CD4-positive, alpha-beta memory T cell (primary cell): ENCODE measurements around the gene SCFD1. TPM values are rescaled to one million over a fixed set of nuclear protein-coding genes. Genes with fewer than 3 reads are reported as not detected.
A peak's percentile ranks its signal among the peaks of the same experiment; 100 is the strongest.

Experiments
- CTCF ChIA-PET: fragments of 350-600 bp; sonication (Branson Sonifier 250); formaldehyde crosslinking; loops from one replicate; lab custom pipeline; 2021; ENCODE audit warnings: inconsistent platforms; ENCODE audit not compliant: partially characterized antibody; lab: Charles Lee
- POLR2A ChIA-PET: fragments of 350-600 bp; sonication (Branson Sonifier 250); formaldehyde crosslinking; loops from one replicate; lab custom pipeline; 2021; ENCODE audit not compliant: partially characterized antibody; lab: Charles Lee
- DNase-seq, 5 donors: peaks; one replicate each; pipeline versions ENCODE4 v3.0.0 to v3.0.0-alpha.2; 2020 to 2022; ENCODE audit warnings: mixed read lengths in 1 of 5
- H3K27ac ChIP-seq: one replicate; pipeline ENCODE4 v1.7.0; 2013; ENCODE audit warnings: low read depth, low read length
- H3K27me3 ChIP-seq: 2 replicates; pipeline ENCODE4 v1.7.0; 2013; ENCODE audit warnings: mild to moderate bottlenecking, low read length, moderate library complexity; ENCODE audit not compliant: insufficient read depth
- H3K36me3 ChIP-seq: 2 replicates; pipeline ENCODE4 v1.7.0; 2013; ENCODE audit warnings: mild to moderate bottlenecking, low read length, moderate library complexity; ENCODE audit not compliant: insufficient read depth
- H3K4me1 ChIP-seq: 2 replicates; pipeline ENCODE4 v1.7.0; 2013; ENCODE audit warnings: mild to moderate bottlenecking, low read length, moderate library complexity; ENCODE audit not compliant: insufficient read depth
- H3K4me3 ChIP-seq, 2 donors: one replicate each; pipeline ENCODE4 v1.7.0; 2013; ENCODE audit warnings: low read length in 2 of 2, mild to moderate bottlenecking in 1 of 2
- H3K9me3 ChIP-seq, 2 donors: one replicate each; pipeline ENCODE4 v1.7.0; 2013; ENCODE audit warnings: low read length in 2 of 2, control low read depth in 1 of 2; ENCODE audit not compliant: control insufficient read depth in 1 of 2
- H3K27ac Mint-ChIP-seq, 7 donors: one replicate each; pipeline ENCODE4 v1.8.0; 2020 to 2021; ENCODE audit warnings: mixed read lengths in 7 of 7, mild to moderate bottlenecking in 6 of 7, inconsistent platforms in 3 of 7, moderate library complexity in 3 of 7
- H3K27me3 Mint-ChIP-seq, 2 donors: one replicate each; pipeline ENCODE4 v1.8.0; 2020 to 2021; ENCODE audit warnings: mixed read lengths in 2 of 2
- H3K36me3 Mint-ChIP-seq, 2 donors: one replicate each; pipeline ENCODE4 v1.8.0; 2020 to 2021; ENCODE audit warnings: mixed read lengths in 2 of 2, inconsistent platforms in 1 of 2, mild to moderate bottlenecking in 1 of 2
- H3K4me1 Mint-ChIP-seq, 4 donors: one replicate each; pipeline ENCODE4 v1.8.0; 2020 to 2021; ENCODE audit warnings: mixed read lengths in 4 of 4, mild to moderate bottlenecking in 1 of 4
- H3K4me3 Mint-ChIP-seq, 8 donors: one replicate each; pipeline ENCODE4 v1.8.0; 2020 to 2021; ENCODE audit warnings: mixed read lengths in 8 of 8, mild to moderate bottlenecking in 7 of 8, moderate library complexity in 6 of 8, inconsistent platforms in 3 of 8
- H3K9me3 Mint-ChIP-seq, 8 donors: one replicate each; pipeline ENCODE4 v1.8.0; 2020 to 2021; ENCODE audit warnings: mixed read lengths in 8 of 8, mild to moderate bottlenecking in 5 of 8, inconsistent platforms in 3 of 8, moderate library complexity in 1 of 8
- intact Hi-C: fragments of 100-400 bp; cut with micrococcal nuclease; formaldehyde crosslinking; loops from one replicate; pipeline ENCODE4 v1.15.1; 2023
- polyA plus RNA-seq, 2 donors: library from polyadenylated mRNA; unstranded; fragments of 300-500 nt; fragmentation: Illumina TruSeq; gene quantifications; one replicate each; pipeline ENCODE4 v1.2.3, GENCODE V29; 2021
- total RNA-seq, 2 experiments: library from RNA; stranded (reverse); gene quantifications; one replicate each; pipeline ENCODE4 v1.2.3, GENCODE V29; 2021

SCFD1 gene
- total and polyA plus RNA-seq, 4 experiments from 2014 or later, result 58.1 to 78.9 (median 73.2) TPM

DNA sequence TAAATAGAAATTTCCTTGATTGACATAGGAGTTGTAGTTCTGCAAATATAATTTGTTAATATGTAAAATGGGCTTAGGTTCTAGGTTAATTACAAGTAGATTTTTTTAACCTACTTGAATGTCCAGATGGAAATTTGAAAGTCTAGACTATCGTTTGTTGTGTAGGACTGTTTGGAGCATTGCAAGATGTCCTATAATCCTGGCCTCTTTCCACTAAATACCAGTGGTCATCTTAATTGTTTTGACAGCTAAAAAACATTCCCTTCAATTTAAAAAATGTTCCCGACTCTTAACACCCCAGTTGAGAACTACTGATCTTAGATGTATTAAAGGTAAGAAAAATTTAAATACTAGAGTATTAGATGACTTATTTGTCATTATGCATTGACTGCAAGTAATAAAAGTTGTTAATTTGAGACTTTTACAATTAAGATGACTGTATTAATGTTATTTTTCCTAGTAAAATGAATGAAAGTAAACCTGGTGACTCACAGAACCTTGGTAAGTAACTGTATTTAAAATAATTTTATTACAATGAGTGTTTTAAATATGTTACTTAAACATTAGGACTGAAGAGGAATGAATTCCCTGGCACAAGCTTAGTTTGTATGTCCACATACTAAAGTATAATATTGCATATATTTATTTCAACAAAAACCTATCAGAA lies 41.4 kb upstream of the SCFD1 start:
- Histone ChIP-seq H3K36me3 (peaks cover 4% of the 10 kb centered on the region), H3K27me3 (no peaks in the 10 kb centered on the region), H3K4me1 (peaks cover 6% of the 10 kb centered on the region), H3K27ac (no peak overlapping the region), H3K9me3 (no peaks in the 10 kb centered on the region), H3K4me3 (no peak overlapping the region)
- intact Hi-C loops, result no loop called here
- H3K9me3 Mint-ChIP-seq, result peaks cover 3 to 19% (median 12%) of the 10 kb centered on the region in 8 donors
- no peak for DNase-seq
- H3K27ac Mint-ChIP-seq, result no peak overlapping the region
- peaks cover 29 to 59% (median 35%) of the 10 kb centered on the region in 4 donors for H3K4me1 Mint-ChIP-seq
- no peaks in the 10 kb centered on the region for H3K27me3 Mint-ChIP-seq
- peaks cover 35 to 40% of the 10 kb centered on the region in 2 donors for H3K36me3 Mint-ChIP-seq
- ChIA-PET CTCF (no interaction called here), POLR2A (no interaction called here)
- no peak overlapping the region for H3K4me3 Mint-ChIP-seq

DNA sequence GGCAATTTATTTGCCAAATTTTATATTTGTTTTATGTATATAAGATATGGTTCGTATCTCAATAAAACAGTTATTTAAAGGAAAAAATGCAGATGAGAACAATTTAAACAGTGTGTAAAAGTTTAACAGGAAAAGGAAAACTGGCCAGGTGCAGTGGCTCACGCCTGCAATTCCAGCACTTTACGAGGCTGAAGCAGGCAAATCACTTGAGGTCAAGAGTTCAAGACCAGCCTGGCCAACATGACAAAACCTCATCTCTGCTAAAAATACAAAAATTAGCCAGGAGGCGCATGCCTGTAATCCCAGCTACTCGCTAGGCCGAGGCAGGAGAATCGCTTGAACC lies 40.9 kb upstream of the SCFD1 start:
- Mint-ChIP-seq H3K27me3 (no peaks in the 10 kb centered on the region), H3K4me1 (peaks cover 24 to 55% (median 33%) of the 10 kb centered on the region in 4 donors), H3K36me3 (peaks cover 40 to 43% of the 10 kb centered on the region in 2 donors), H3K9me3 (peaks cover under 1 to 19% (median 12%) of the 10 kb centered on the region in 8 donors), H3K4me3 (no peak overlapping the region), H3K27ac (no peak overlapping the region)
- Histone ChIP-seq H3K4me3 (no peak overlapping the region), H3K4me1 (peaks cover 6% of the 10 kb centered on the region), H3K36me3 (peaks cover 4% of the 10 kb centered on the region), H3K27me3 (no peaks in the 10 kb centered on the region), H3K9me3 (no peaks in the 10 kb centered on the region), H3K27ac (no peak overlapping the region)
- ChIA-PET POLR2A (no interaction called here), CTCF (no interaction called here)
- DNase-seq, result no peak
- intact Hi-C loops, result no loop called here

DNA sequence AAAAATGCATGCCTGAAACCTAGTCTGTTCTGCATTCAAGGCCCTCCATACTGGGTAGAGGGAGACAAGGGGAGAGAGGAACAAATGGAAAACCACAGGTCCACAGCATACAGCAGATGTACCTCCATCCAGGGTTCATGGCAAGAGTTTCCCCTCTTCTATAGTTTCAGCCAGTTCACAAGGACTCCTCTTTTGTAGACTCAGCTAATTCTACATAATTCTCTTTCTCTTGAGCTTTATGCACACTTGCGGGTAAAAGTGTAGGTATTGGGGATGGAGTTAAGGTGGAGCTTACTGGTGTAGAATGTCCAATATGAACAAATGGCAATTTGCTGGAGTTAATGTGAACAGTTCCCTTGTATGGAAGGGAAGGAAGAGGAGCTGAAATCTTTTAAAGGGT lies 39.7 kb upstream of the SCFD1 start:
- peaks cover 0 to 19% (median 12%) of the 10 kb centered on the region in 8 donors for H3K9me3 Mint-ChIP-seq
- H3K36me3 ChIP-seq, result peaks cover 4% of the 10 kb centered on the region
- H3K4me1 Mint-ChIP-seq, result peaks cover 23 to 44% (median 30%) of the 10 kb centered on the region in 4 donors
- intact Hi-C loops, result no loop called here
- peak overlapping the region in 1 of 8 donors; percentile 28 for H3K4me3 Mint-ChIP-seq
- H3K27me3 ChIP-seq, result no peaks in the 10 kb centered on the region
- H3K4me1 ChIP-seq, result peaks cover 2% of the 10 kb centered on the region
- H3K4me3 ChIP-seq, result no peak overlapping the region
- no peaks in the 10 kb centered on the region for H3K27me3 Mint-ChIP-seq
- no peaks in the 10 kb centered on the region for H3K9me3 ChIP-seq
- peaks cover 45 to 47% of the 10 kb centered on the region in 2 donors for H3K36me3 Mint-ChIP-seq
- H3K27ac ChIP-seq, result no peak overlapping the region
- CTCF ChIA-PET, result no interaction called here
- DNase-seq, result no peak
- peak overlapping the region in 2 of 7 donors; percentile 12 to 41 for H3K27ac Mint-ChIP-seq
- POLR2A ChIA-PET, result no interaction called here

DNA sequence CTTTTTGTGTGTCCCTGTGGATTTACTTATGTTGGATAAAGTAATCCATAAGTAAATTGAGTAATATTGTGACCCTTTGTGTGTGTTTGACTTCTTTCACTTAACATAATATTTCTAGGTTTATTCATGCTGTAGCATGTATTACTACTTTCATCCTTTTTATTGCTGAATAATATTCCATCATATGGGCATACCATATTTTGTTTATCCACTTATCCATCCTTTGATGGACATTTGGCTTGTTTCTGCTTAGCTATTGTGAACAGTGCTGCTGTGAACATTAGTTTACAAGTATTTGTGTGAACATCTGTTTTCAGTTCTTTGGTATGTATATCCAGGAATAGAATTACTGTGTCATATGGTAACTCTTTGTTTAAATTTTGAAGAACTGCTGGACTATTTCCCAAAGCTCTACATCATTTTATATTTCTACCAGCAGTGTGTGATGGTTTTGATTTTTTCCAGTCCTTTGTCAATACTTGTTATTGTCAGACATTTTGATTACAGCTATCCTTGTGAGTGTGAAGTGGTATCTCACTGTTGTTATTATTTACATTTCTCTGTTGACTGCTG lies 38.0 kb upstream of the SCFD1 start:
- Histone ChIP-seq H3K27ac (no peak overlapping the region), H3K4me1 (no peaks in the 10 kb centered on the region), H3K9me3 (no peaks in the 10 kb centered on the region), H3K27me3 (no peaks in the 10 kb centered on the region), H3K4me3 (no peak overlapping the region), H3K36me3 (peaks cover 4% of the 10 kb centered on the region)
- no peaks in the 10 kb centered on the region for H3K27me3 Mint-ChIP-seq
- no peak overlapping the region for H3K4me3 Mint-ChIP-seq
- ChIA-PET CTCF (interaction anchor here (0.6 kb wide), 1 partner anchor 400 kb away, joined by 3 read pairs; no protein-coding TSS in a partner anchor), POLR2A (no interaction called here)
- DNase-seq, result no peak
- H3K36me3 Mint-ChIP-seq, result peaks cover 50 to 51% of the 10 kb centered on the region in 2 donors
- H3K27ac Mint-ChIP-seq, result no peak overlapping the region
- peaks cover 0 to 19% (median 12%) of the 10 kb centered on the region in 8 donors for H3K9me3 Mint-ChIP-seq
- H3K4me1 Mint-ChIP-seq, result peaks cover 16 to 27% (median 20%) of the 10 kb centered on the region in 4 donors
- intact Hi-C loops, result no loop called here

DNA sequence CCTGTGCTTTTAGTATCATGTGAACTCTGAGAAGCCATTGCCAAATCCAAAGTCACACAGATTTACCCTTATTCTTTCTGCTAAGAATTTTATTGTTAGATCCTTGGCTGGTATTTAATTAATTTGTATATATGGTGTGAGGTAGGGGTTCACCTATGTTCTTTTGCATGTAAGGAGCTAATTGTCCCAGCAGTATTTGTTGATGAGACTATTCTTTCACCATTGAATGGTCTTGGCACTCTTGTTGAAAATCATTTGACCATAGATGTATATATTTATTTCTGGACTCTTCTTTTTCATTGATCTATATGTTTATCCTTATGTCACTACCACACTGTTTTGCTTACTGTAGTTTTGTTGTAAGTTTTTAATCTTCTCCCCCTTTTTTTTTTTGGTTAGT lies 36.9 kb upstream of the SCFD1 start:
- Mint-ChIP-seq H3K4me3 (no peak overlapping the region), H3K27ac (no peak overlapping the region), H3K9me3 (peaks cover 0 to 19% (median 12%) of the 10 kb centered on the region in 8 donors), H3K4me1 (peaks cover 18 to 26% (median 21%) of the 10 kb centered on the region in 4 donors), H3K36me3 (peaks cover 57 to 61% of the 10 kb centered on the region in 2 donors), H3K27me3 (no peaks in the 10 kb centered on the region)
- intact Hi-C loops, result no loop called here
- Histone ChIP-seq H3K4me1 (no peaks in the 10 kb centered on the region), H3K27me3 (no peaks in the 10 kb centered on the region), H3K27ac (no peak overlapping the region), H3K4me3 (no peak overlapping the region), H3K36me3 (peaks cover 11% of the 10 kb centered on the region), H3K9me3 (no peaks in the 10 kb centered on the region)
- ChIA-PET CTCF (no interaction called here), POLR2A (interaction anchor here (1.2 kb wide), 1 partner anchor 27 kb away, joined by 4 read pairs; no protein-coding TSS in a partner anchor)
- no peak for DNase-seq

DNA sequence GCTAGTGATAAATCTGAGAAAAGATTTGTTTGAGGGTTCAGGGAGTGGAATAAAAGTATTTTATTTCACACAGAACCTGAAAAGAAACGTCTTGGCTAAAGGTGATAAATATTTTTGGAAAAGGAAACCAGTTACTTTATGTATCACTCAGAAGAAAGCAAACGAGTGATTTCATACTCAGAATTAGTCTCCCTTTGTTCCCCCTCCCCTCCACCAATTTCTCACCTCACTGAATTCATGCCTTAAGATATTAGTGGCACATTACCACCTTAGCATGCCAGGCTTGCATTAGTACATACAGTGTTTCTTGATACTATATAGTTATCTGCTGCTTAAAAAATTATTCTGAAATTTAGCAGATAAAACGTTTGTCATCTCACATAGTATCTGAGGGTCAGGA lies 35.0 kb upstream of the SCFD1 start:
- H3K4me1 Mint-ChIP-seq, result peaks cover 15 to 20% (median 16%) of the 10 kb centered on the region in 4 donors
- no peak overlapping the region for H3K4me3 Mint-ChIP-seq
- Histone ChIP-seq H3K9me3 (no peaks in the 10 kb centered on the region), H3K36me3 (peaks cover 27% of the 10 kb centered on the region), H3K4me1 (no peaks in the 10 kb centered on the region), H3K27ac (no peak overlapping the region), H3K27me3 (no peaks in the 10 kb centered on the region), H3K4me3 (no peak overlapping the region)
- ChIA-PET POLR2A (no interaction called here), CTCF (no interaction called here)
- peaks cover 66 to 76% of the 10 kb centered on the region in 2 donors for H3K36me3 Mint-ChIP-seq
- no peaks in the 10 kb centered on the region for H3K27me3 Mint-ChIP-seq
- peak overlapping the region in 1 of 7 donors; percentile 17 for H3K27ac Mint-ChIP-seq
- intact Hi-C loops, result no loop called here
- peaks cover 0 to 19% (median 12%) of the 10 kb centered on the region in 8 donors for H3K9me3 Mint-ChIP-seq
- DNase-seq, result no peak

DNA sequence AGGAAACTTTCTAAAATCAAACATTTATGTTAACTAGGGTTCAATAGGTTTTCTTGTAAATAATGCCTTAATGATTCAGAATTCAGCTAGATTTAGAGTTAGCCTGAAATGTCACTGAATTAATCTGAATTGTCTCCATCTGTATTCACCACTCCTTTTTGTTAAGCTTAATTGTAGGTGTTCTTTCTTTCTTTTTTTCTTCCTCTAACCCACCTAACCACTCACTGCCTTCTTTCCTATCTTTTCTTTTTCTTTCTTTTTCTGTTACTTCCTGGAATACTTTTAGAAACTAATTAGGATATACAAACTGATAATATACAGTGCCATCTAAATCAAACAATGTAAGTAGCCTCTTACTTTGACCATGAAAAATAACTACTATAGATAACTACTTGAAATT lies 33.2 kb upstream of the SCFD1 start:
- Histone ChIP-seq H3K9me3 (no peaks in the 10 kb centered on the region), H3K36me3 (peaks cover 25% of the 10 kb centered on the region), H3K27me3 (no peaks in the 10 kb centered on the region), H3K4me3 (no peak overlapping the region), H3K4me1 (no peaks in the 10 kb centered on the region), H3K27ac (no peak overlapping the region)
- POLR2A ChIA-PET, result interaction anchor here (0.7 kb wide), 1 partner anchor 30 kb away, joined by 3 read pairs; the partner anchor contains the start of gene G2E3
- Mint-ChIP-seq H3K27me3 (no peaks in the 10 kb centered on the region), H3K4me3 (no peak overlapping the region), H3K9me3 (peaks cover 0 to 17% (median 8%) of the 10 kb centered on the region in 8 donors), H3K36me3 (peaks cover 51 to 69% of the 10 kb centered on the region in 2 donors), H3K4me1 (peaks cover 9 to 17% (median 10%) of the 10 kb centered on the region in 4 donors), H3K27ac (peak overlapping the region in 5 of 7 donors; percentile 11 to 64 (median 37))
- DNase-seq, result no peak
- intact Hi-C loops, result no loop called here
- CTCF ChIA-PET, result no interaction called here
